GM10266 (cell line): ENCODE data around the gene WDR93.
"Not testable (repeated sequence)": the region's sequence is repeated elsewhere in the genome, so short reads cannot be mapped to it uniquely, and the experiment has no call there.

ENCODE experiments used
- DNase-seq: peaks from one replicate; pipeline ENCODE4 v3.0.0; 2012; ENCODE audit errors: extremely low spot score
- CTCF ChIP-seq: IDR thresholded peaks from 2 replicates; pipeline ENCODE4 v1.5.1; 2012; ENCODE audit warnings: mild to moderate bottlenecking, low read depth; ENCODE audit not compliant: control insufficient read depth, insufficient read depth; ENCODE audit errors: missing control alignments

The WDR93 gene

GRCh38 chr15:89783111-89783860 lies 92.7 kb downstream of the WDR93 start:
- DNase-seq = no peak
- no peak for TF ChIP-seq CTCF

GRCh38 chr15:89783861-89784685 lies 93.5 kb downstream of the WDR93 start:
- DNase-seq = no peak
- no peak for TF ChIP-seq CTCF

- no peak for TF ChIP-seq CTCF
- no peak for DNase-seq
Observed at GRCh38 chr15:89784686-89784960, 94.0 kb downstream of the WDR93 start.

- TF ChIP-seq CTCF = no peak
- no peak for DNase-seq
Observed at GRCh38 chr15:89785064-89785773, 94.6 kb downstream of the WDR93 start.

GRCh38 chr15:89785774-89786140 lies 95.1 kb downstream of the WDR93 start:
- no peak for TF ChIP-seq CTCF
- no peak for DNase-seq

- no peak for DNase-seq
- TF ChIP-seq CTCF = no peak
Observed at GRCh38 chr15:89787944-89788343, 97.3 kb downstream of the WDR93 start.

GRCh38 chr15:89788585-89788984 lies 98.0 kb downstream of the WDR93 start:
- DNase-seq = not testable (repeated sequence)
